Stomach (tissue), 4 donors: ENCODE data around the gene ZNF598.
"Not testable (repeated sequence)": the region's sequence is repeated elsewhere in the genome, so short reads cannot be mapped to it uniquely, and the experiment has no call there.

ENCODE experiments used
- POLR2A ChIP-seq, 4 donors: fragments of 450-650 bp; IDR thresholded peaks; one replicate each; pipeline ENCODE4 v1.6.1; 2016; ENCODE audit warnings: antibody characterized with exemption in 4 of 4, control low read depth in 2 of 4, mild to moderate bottlenecking in 1 of 4, moderate library complexity in 1 of 4
- POLR2AphosphoS5 ChIP-seq, 3 donors: sonication (generic); formaldehyde crosslinking; IDR thresholded peaks; one replicate each; pipeline ENCODE4 v1.6.1; 2016; ENCODE audit warnings: antibody characterized with exemption in 3 of 3

GRCh38 chr16:1958143-1958491, 51.5 kb downstream of the ZNF598 start:
- TF ChIP-seq POLR2AphosphoS5, POLR2A (IDR thresholded peaks at IDR 0.05): not testable (repeated sequence)
